SU-DHL-6 (cell line): ENCODE results near the gene ARHGEF1.
"Not testable (repeated sequence)": the region's sequence is repeated elsewhere in the genome, so short reads cannot be mapped to it uniquely, and the experiment has no call there.

ENCODE experiments used
- H2AFZ ChIP-seq: fragments of 200-600 bp; sonication (generic); 2 replicates; pipeline ENCODE4 v1.6.1; 2014; ENCODE audit warnings: low read depth, mild to moderate bottlenecking, moderate library complexity, mixed read lengths, antibody characterized with exemption, low read length; ENCODE audit not compliant: severe bottlenecking
- H3F3A ChIP-seq: fragments of 200-600 bp; shearing (Covaris generic); 2 replicates; pipeline ENCODE4 v1.6.0; 2016; ENCODE audit warnings: antibody characterized with exemption, mild to moderate bottlenecking; ENCODE audit not compliant: insufficient read depth
- H3K27ac ChIP-seq: fragments of 200-600 bp; sonication (generic); 2 replicates; pipeline ENCODE4 v1.5.1; 2016; ENCODE audit warnings: low read depth, mild to moderate bottlenecking, low read length, moderate library complexity, mixed read lengths
- H3K27me3 ChIP-seq: fragments of 200-600 bp; sonication (generic), shearing (Covaris generic); 2 replicates; pipeline ENCODE4 v1.6.0; 2014; ENCODE audit warnings: mild to moderate bottlenecking, low read length
- H3K36me3 ChIP-seq: fragments of 200-600 bp; sonication (generic); 2 replicates; pipeline ENCODE4 v1.6.1; 2014; ENCODE audit warnings: mild to moderate bottlenecking, low read length, mixed read lengths
- H3K4me2 ChIP-seq: fragments of 300-600, 200-600 bp; shearing (Covaris generic), sonication (generic); 2 replicates; pipeline ENCODE4 v1.6.0; 2014; ENCODE audit warnings: low read length, low read depth, mild to moderate bottlenecking; ENCODE audit not compliant: poor library complexity, severe bottlenecking
- H3K4me3 ChIP-seq: fragments of 200-600 bp; sonication (generic); 2 replicates; pipeline ENCODE4 v1.5.1; 2014; ENCODE audit warnings: antibody characterized with exemption, low read length, mild to moderate bottlenecking, mixed read lengths; ENCODE audit not compliant: insufficient read depth, poor library complexity, severe bottlenecking
- H3K79me2 ChIP-seq: fragments of 200-600 bp; sonication (generic); 2 replicates; pipeline ENCODE4 v1.6.1; 2014; ENCODE audit warnings: mild to moderate bottlenecking, low read length, moderate library complexity; ENCODE audit not compliant: insufficient read depth
- H3K9ac ChIP-seq: fragments of 200-600 bp; sonication (generic); 2 replicates; pipeline ENCODE4 v1.7.0; 2014; ENCODE audit warnings: mild to moderate bottlenecking, low read length
- H3K9me2 ChIP-seq: fragments of 200-600 bp; sonication (generic); replicated peaks from 2 replicates; pipeline ENCODE4 v1.6.1; 2014; ENCODE audit warnings: low read length; ENCODE audit not compliant: insufficient read depth
- H3K9me3 ChIP-seq: fragments of 200-600 bp; sonication (generic); 2 replicates; pipeline ENCODE4 v1.6.1; 2014; ENCODE audit warnings: low read length, mixed read lengths; ENCODE audit not compliant: insufficient read depth
- H4K20me1 ChIP-seq: fragments of 200-600 bp; sonication (generic); 2 replicates; pipeline ENCODE4 v1.6.1; 2014; ENCODE audit warnings: low read depth, mild to moderate bottlenecking, antibody characterized with exemption, low read length, moderate library complexity, mixed read lengths
- CTCF ChIP-seq: fragments of 200-600 bp; sonication (generic); IDR thresholded peaks from one replicate; pipeline ENCODE4 v1.5.1; 2017; ENCODE audit warnings: antibody characterized with exemption, mild to moderate bottlenecking, low read length, moderate library complexity; ENCODE audit not compliant: insufficient read depth, poor library complexity, severe bottlenecking
- EZH2phosphoT487 ChIP-seq: fragments of 200-600 bp; sonication (generic), shearing (Covaris generic); conservative IDR thresholded peaks from 2 replicates; pipeline ENCODE4 v1.6.1; 2018; ENCODE audit warnings: mild to moderate bottlenecking, antibody characterized with exemption, low read length, moderate library complexity, mixed read lengths

The ARHGEF1 gene

GRCh38 chr19:41872775-41873647 lies 10.0 kb upstream of the ARHGEF1 start:
- Histone ChIP-seq H3K27me3 (no peaks in the 10 kb centered on the region), H3K9ac (no peak overlapping the region), H3K27ac (peak overlapping the region; percentile 100), H3K9me2 (no peaks in the 10 kb centered on the region), H3K79me2 (peaks cover 14% of the 10 kb centered on the region), H3K4me3 (no peak overlapping the region), H3K36me3 (peaks cover 11% of the 10 kb centered on the region; the same call in 1 of the 2 replicates), H3K4me2 (no peak overlapping the region), H2AFZ (no peak overlapping the region), H3F3A (peaks cover 83% of the 10 kb centered on the region), H4K20me1 (no peaks in the 10 kb centered on the region; the same call in 1 of the 2 replicates), H3K9me3 (no peaks in the 10 kb centered on the region)
- TF ChIP-seq EZH2phosphoT487 (no peak), CTCF (peak; percentile 86)

GRCh38 chr19:41875973-41876372 lies 7.0 kb upstream of the ARHGEF1 start:
- not testable (repeated sequence) for H3K9me3 ChIP-seq, H2AFZ ChIP-seq, H4K20me1 ChIP-seq, H3K9me2 ChIP-seq, H3K27me3 ChIP-seq
- peaks cover 32% of the 10 kb centered on the region for H3K79me2 ChIP-seq
- peak overlapping the region; percentile 98 for H3K4me2 ChIP-seq
- peaks cover 20% of the 10 kb centered on the region for H3K36me3 ChIP-seq
- H3F3A ChIP-seq, result peaks cover 81% of the 10 kb centered on the region
- peak overlapping the region; percentile 100 for H3K27ac ChIP-seq
- H3K4me3 ChIP-seq, result peak overlapping the region; percentile 86
- H3K9ac ChIP-seq, result peak overlapping the region; percentile 99

GRCh38 chr19:41876847-41877832 lies 5.8 kb upstream of the ARHGEF1 start, which contains the start of gene CD79A:
TSS of gene CD79A (plus strand) at chr19:41877279. CDS start at chr19:41877305, 26 bp downstream.
- Histone ChIP-seq H3F3A (peaks cover 81% of the 10 kb centered on the region), H3K27me3 (no peaks in the 10 kb centered on the region), H3K4me3 (peak within 1 kb of the TSS; percentile 86), H3K4me2 (peak within 1 kb of the TSS; percentile 98), H4K20me1 (no peaks in the 10 kb centered on the region), H3K36me3 (peaks cover 20% of the 10 kb centered on the region), H3K9ac (peak within 1 kb of the TSS; percentile 99), H2AFZ (no peak within 1 kb of the TSS), H3K27ac (peak within 1 kb of the TSS; percentile 100), H3K79me2 (peaks cover 32% of the 10 kb centered on the region), H3K9me2 (no peaks in the 10 kb centered on the region), H3K9me3 (no peaks in the 10 kb centered on the region)
- TF ChIP-seq EZH2phosphoT487, result no peak
- no peak for TF ChIP-seq CTCF
